Bronchial epithelial cell (primary cell): Measurements from ENCODE around the gene ADAMTS8. TPM values are rescaled to one million over a fixed set of nuclear protein-coding genes. Genes with fewer than 3 reads are reported as not detected.

Experiments used
- DNase-seq: peaks from one replicate; pipeline ENCODE4 v3.0.0-alpha.2; 2010; ENCODE audit warnings: low read depth
- FAIRE-seq: peaks from 2 replicates; lab custom pipeline; 2011; peaks lifted over from hg19 to GRCh38; lab: Jason Lieb, UNC
- H3K27me3 ChIP-seq: 2 replicates; pipeline ENCODE4 v1.5.1; 2011; ENCODE audit warnings: low read length; ENCODE audit not compliant: control insufficient read depth, insufficient read depth
- H3K36me3 ChIP-seq: 2 replicates; pipeline ENCODE4 v1.5.1; 2011; ENCODE audit warnings: low read length; ENCODE audit not compliant: control insufficient read depth, insufficient read depth
- H3K4me3 ChIP-seq: 2 replicates; pipeline ENCODE4 v1.5.1; 2011; ENCODE audit warnings: mild to moderate bottlenecking, low read depth, low read length, control low read depth
- CTCF ChIP-seq: IDR thresholded peaks from 2 replicates; pipeline ENCODE4 v1.5.1; 2011; ENCODE audit warnings: mild to moderate bottlenecking, moderate library complexity, low read length, control low read depth, inconsistent platforms; ENCODE audit not compliant: insufficient read depth, severe bottlenecking
- total RNA-seq: library from RNA; depleted of rRNA; stranded (reverse); fragments of >200 nt; gene quantifications from 2 replicates; pipeline ENCODE4 v1.2.1, GENCODE V29; 2014

Gene ADAMTS8
- total RNA-seq, 1 donor from 2014 or later = not detected

- no peak overlapping the region for H3K4me3 ChIP-seq
- H3K27me3 ChIP-seq = peaks cover 4% of the 10 kb centered on the region
- H3K36me3 ChIP-seq = no peaks in the 10 kb centered on the region
- DNase-seq (no peak), FAIRE-seq (no peak)
- TF ChIP-seq CTCF = no peak
Observed at GRCh38 chr11:130388607-130389205, 39.7 kb downstream of the ADAMTS8 start.

- H3K4me3 ChIP-seq = no peak overlapping the region
- FAIRE-seq = no peak
- peaks cover 4% of the 10 kb centered on the region for H3K27me3 ChIP-seq
- no peak for DNase-seq
- H3K36me3 ChIP-seq = no peaks in the 10 kb centered on the region
- TF ChIP-seq CTCF = no peak
Observed at GRCh38 chr11:130386056-130386455, 42.4 kb downstream of the ADAMTS8 start.

GRCh38 chr11:130383344-130384211 lies 44.8 kb downstream of the ADAMTS8 start:
- H3K4me3 ChIP-seq = no peak overlapping the region
- peak; percentile 91 for FAIRE-seq
- no peak for TF ChIP-seq CTCF
- DNase-seq = peak; percentile 1
- H3K27me3 ChIP-seq = peaks cover 2% of the 10 kb centered on the region
- no peaks in the 10 kb centered on the region for H3K36me3 ChIP-seq

GRCh38 chr11:130381317-130381716 lies 47.1 kb downstream of the ADAMTS8 start:
- Histone ChIP-seq H3K4me3 (no peak overlapping the region), H3K36me3 (no peaks in the 10 kb centered on the region), H3K27me3 (no peaks in the 10 kb centered on the region)
- FAIRE-seq = no peak
- no peak for TF ChIP-seq CTCF
- DNase-seq = no peak

- TF ChIP-seq CTCF = no peak
- H3K36me3 ChIP-seq = no peaks in the 10 kb centered on the region
- H3K27me3 ChIP-seq = no peaks in the 10 kb centered on the region
- DNase-seq (no peak), FAIRE-seq (no peak)
- no peak overlapping the region for H3K4me3 ChIP-seq
Observed at GRCh38 chr11:130380778-130381177, 47.6 kb downstream of the ADAMTS8 start.

- H3K4me3 ChIP-seq = no peak overlapping the region
- DNase-seq (no peak), FAIRE-seq (no peak)
- H3K27me3 ChIP-seq = no peaks in the 10 kb centered on the region
- TF ChIP-seq CTCF = no peak
- no peaks in the 10 kb centered on the region for H3K36me3 ChIP-seq
Observed at GRCh38 chr11:130379276-130379675, 49.1 kb downstream of the ADAMTS8 start.
